ENCODE results near the gene PHTF1. TPM values are rescaled to one million over a fixed set of nuclear protein-coding genes. Genes with fewer than 3 reads are reported as not detected.

Gene PHTF1
- total RNA-seq, 1 experiment from 2014 or later, result 61.2 TPM

GRCh38 chr1:113647164-113647563 is 112.1 kb downstream of the PHTF1 start:
- Histone ChIP-seq H3K4me1 (replicated peaks; ENCODE audit: insufficient read depth) (no peaks in the 10 kb centered on the region), H2AFZ (no peak overlapping the region), H3K36me3 (ENCODE audit: low read depth) (0 out of 2 replicates have a peak, but pooled peaks cover 3% of the 10 kb centered on the region), H3K4me3 (no peak overlapping the region), H4K20me1 (ENCODE audit: insufficient read depth) (no peaks in the 10 kb centered on the region), H3K9me3 (ENCODE audit: insufficient read depth, low read depth) (no peaks in the 10 kb centered on the region), H3K27me3 (ENCODE audit: insufficient read depth, low read depth) (no peaks in the 10 kb centered on the region), H3K4me2 (no peak overlapping the region), H3K9me2 (ENCODE audit: insufficient read depth) (no peaks in the 10 kb centered on the region), H3K79me2 (ENCODE audit: low read depth) (no peaks in the 10 kb centered on the region), H3F3A (ENCODE audit: insufficient read depth, low read depth) (no peaks in the 10 kb centered on the region), H3K27ac (no peak overlapping the region)
- DNase-seq, result no peak
- CTCF ChIA-PET, result no interaction called here
- POLR2A ChIA-PET (ENCODE audit: unreplicated experiment), result no interaction called here
- intact Hi-C loops (cut with micrococcal nuclease; ENCODE audit: unreplicated experiment), result no loop called here
- TF ChIP-seq CTCF (conservative IDR thresholded peaks at IDR 0.05), result no peak
- TF ChIP-seq EZH2 (IDR thresholded peaks at IDR 0.05; ENCODE audit: low read depth), result no peak
- no TSS peak for BruUV-seq (replicated peaks)

Other genes with a start within 250 kb of the PHTF1 start
- 11.3 and 12.3 TPM in 2 replicates for gene RSBN1, start 53.0 kb upstream of the PHTF1 start, total RNA-seq (2021)
- gene PTPN22, start 112.2 kb upstream of the PHTF1 start, total RNA-seq (2021), result 0.11 TPM in 1 of 2 replicates, not detected in the other
- 0.15 TPM in 1 of 2 replicates, not detected in the other for gene BCL2L15, start 128.1 kb upstream of the PHTF1 start, total RNA-seq (2021)
- gene AP4B1, start 145.3 kb upstream of the PHTF1 start, total RNA-seq (2021), result 10.0 and 11.7 TPM in 2 replicates
- gene DCLRE1B, start 145.8 kb upstream of the PHTF1 start, total RNA-seq (2021), result 10.1 and 11.2 TPM in 2 replicates
- 20.0 and 26.3 TPM in 2 replicates for gene HIPK1, start 169.8 kb upstream of the PHTF1 start, total RNA-seq (2021)
- gene OLFML3, start 220.0 kb upstream of the PHTF1 start, total RNA-seq (2021), result 0.45 and 0.52 TPM in 2 replicates